ENCODE data around the gene UBE2O.

UBE2O gene

DNA sequence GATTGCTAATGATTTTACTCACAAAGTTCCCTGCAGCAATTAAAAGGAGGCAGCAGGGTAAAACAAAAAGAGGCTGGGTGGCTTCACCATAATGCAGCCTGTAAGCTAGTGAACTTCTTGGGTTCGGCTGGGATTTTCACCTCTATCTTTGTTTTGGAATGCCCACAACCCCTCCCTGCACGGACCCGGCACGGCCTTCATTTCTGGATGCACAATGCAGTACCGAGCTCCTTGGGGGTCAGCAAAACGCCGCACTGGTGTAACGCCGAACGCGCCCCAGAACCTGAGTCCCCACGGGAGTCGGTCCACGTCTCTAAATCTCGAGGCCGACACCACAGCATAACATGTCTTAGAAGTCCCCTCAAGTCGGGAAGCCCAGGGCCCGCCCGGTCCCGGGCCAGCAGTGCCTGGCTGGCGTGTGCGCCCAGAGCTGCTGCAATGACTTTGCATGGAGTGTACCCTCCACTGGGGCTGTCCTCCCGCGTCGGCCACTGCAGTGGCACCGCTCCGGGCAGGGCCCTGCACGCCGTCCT, 759 bp downstream of the UBE2O start:
- Histone ChIP-seq H3K9ac (ENCODE audit: low read length) (peak overlapping the region; percentile 83), H3K4me1 (ENCODE audit: control insufficient read depth, insufficient read depth, low read depth, low read length) (peaks cover 15% of the 10 kb centered on the region), H2BK12ac (ENCODE audit: low read length in 2 of 2) (no peak overlapping the region), H2BK15ac (ENCODE audit: low read depth, poor library complexity, severe bottlenecking) (no peak overlapping the region), H3K23ac (ENCODE audit: low read length in 2 of 2) (peak overlapping the region in 1 of 2 experiments; percentile 93), H3K4me2 (ENCODE audit: low read length, poor library complexity, severe bottlenecking) (peak overlapping the region; percentile 99), H4K8ac (ENCODE audit: low read length) (no peak overlapping the region), H3K27me3 (ENCODE audit: control insufficient read depth in 1 of 2, insufficient read depth in 1 of 2, low read length in 2 of 2) (no peaks in the 10 kb centered on the region), H3K4me3 (ENCODE audit: insufficient read depth in 1 of 2, low read depth in 1 of 2, low read length in 2 of 2) (peak overlapping the region; percentile 82 to 98), H3K9me3 (ENCODE audit: control insufficient read depth, low read length) (no peaks in the 10 kb centered on the region), H4K91ac (ENCODE audit: low read length) (no peak overlapping the region), H3K4ac (ENCODE audit: low read depth in 1 of 2, low read length in 2 of 2) (no peak overlapping the region), H3K14ac (ENCODE audit: low read length in 2 of 2) (peak overlapping the region in 1 of 2 experiments; percentile 98), H2BK120ac (ENCODE audit: low read depth, low read length) (no peak overlapping the region), H2AFZ (ENCODE audit: low read depth, low read length) (peak overlapping the region; percentile 95), H3K36me3 (ENCODE audit: control insufficient read depth in 1 of 2, insufficient read depth in 2 of 2, low read depth in 1 of 2, low read length in 2 of 2) (peaks cover 0 to 2% of the 10 kb centered on the region in 2 experiments), H3K27ac (ENCODE audit: low read length, poor library complexity, severe bottlenecking) (no peak overlapping the region), H3K18ac (ENCODE audit: low read depth in 1 of 2, low read length in 2 of 2) (peak overlapping the region in 1 of 2 experiments; percentile 95), H3K79me1 (replicated peaks; ENCODE audit: low read length, poor library complexity, severe bottlenecking) (peaks cover 22% of the 10 kb centered on the region), H2AK5ac (ENCODE audit: low read length, severe bottlenecking) (no peak overlapping the region), H2BK5ac (ENCODE audit: low read depth, low read length, poor library complexity, severe bottlenecking) (no peak overlapping the region)
- 2% methylated on average over 29 of the region's 29 CpGs for WGBS
- peak; percentile 44 for DNase-seq

DNA sequence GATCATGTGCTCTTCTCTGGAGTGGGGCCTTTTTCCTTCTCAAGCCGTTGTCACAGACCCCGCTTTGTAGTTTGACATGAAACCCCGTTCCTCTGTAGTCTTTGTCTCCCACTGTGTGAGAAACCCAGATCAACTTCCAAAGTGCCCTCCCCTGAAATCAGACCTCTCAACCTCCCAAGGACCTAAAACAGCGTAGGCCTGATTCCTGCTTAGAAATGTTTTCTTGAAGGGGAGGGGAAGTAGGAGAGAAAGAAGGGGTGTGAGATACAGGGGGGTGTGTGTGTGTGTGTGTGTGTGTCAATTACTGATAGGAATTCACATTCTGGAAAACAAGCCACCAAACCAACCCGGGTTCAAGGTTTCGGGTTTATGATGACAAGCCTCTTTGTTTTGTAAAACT, 1.4 kb downstream of the UBE2O start:
- peak; percentile 9 for DNase-seq
- Histone ChIP-seq H3K4me2 (ENCODE audit: low read length, poor library complexity, severe bottlenecking) (peak overlapping the region; percentile 99), H4K91ac (ENCODE audit: low read length) (no peak overlapping the region), H3K4ac (ENCODE audit: low read depth in 1 of 2, low read length in 2 of 2) (peak overlapping the region in 1 of 2 experiments; percentile 10), H2BK12ac (ENCODE audit: low read length in 2 of 2) (no peak overlapping the region), H3K9me3 (ENCODE audit: control insufficient read depth, low read length) (no peaks in the 10 kb centered on the region), H2BK15ac (ENCODE audit: low read depth, poor library complexity, severe bottlenecking) (no peak overlapping the region), H3K79me1 (replicated peaks; ENCODE audit: low read length, poor library complexity, severe bottlenecking) (peaks cover 22% of the 10 kb centered on the region), H2AK5ac (ENCODE audit: low read length, severe bottlenecking) (no peak overlapping the region), H3K14ac (ENCODE audit: low read length in 2 of 2) (no peak overlapping the region), H2AFZ (ENCODE audit: low read depth, low read length) (no peak overlapping the region), H4K8ac (ENCODE audit: low read length) (no peak overlapping the region), H2BK120ac (ENCODE audit: low read depth, low read length) (no peak overlapping the region), H3K27ac (ENCODE audit: low read length, poor library complexity, severe bottlenecking) (no peak overlapping the region), H3K4me3 (ENCODE audit: insufficient read depth in 1 of 2, low read depth in 1 of 2, low read length in 2 of 2) (peak overlapping the region in 1 of 2 experiments; percentile 82), H3K23ac (ENCODE audit: low read length in 2 of 2) (no peak overlapping the region), H3K9ac (ENCODE audit: low read length) (peak overlapping the region; percentile 83), H3K18ac (ENCODE audit: low read depth in 1 of 2, low read length in 2 of 2) (no peak overlapping the region), H3K4me1 (ENCODE audit: control insufficient read depth, insufficient read depth, low read depth, low read length) (peaks cover 17% of the 10 kb centered on the region), H3K36me3 (ENCODE audit: control insufficient read depth in 1 of 2, insufficient read depth in 2 of 2, low read depth in 1 of 2, low read length in 2 of 2) (peaks cover 0 to 2% of the 10 kb centered on the region in 2 experiments), H3K27me3 (ENCODE audit: control insufficient read depth in 1 of 2, insufficient read depth in 1 of 2, low read length in 2 of 2) (no peaks in the 10 kb centered on the region), H2BK5ac (ENCODE audit: low read depth, low read length, poor library complexity, severe bottlenecking) (no peak overlapping the region)
- 71% methylated on average over 6 of the region's 6 CpGs for WGBS

DNA sequence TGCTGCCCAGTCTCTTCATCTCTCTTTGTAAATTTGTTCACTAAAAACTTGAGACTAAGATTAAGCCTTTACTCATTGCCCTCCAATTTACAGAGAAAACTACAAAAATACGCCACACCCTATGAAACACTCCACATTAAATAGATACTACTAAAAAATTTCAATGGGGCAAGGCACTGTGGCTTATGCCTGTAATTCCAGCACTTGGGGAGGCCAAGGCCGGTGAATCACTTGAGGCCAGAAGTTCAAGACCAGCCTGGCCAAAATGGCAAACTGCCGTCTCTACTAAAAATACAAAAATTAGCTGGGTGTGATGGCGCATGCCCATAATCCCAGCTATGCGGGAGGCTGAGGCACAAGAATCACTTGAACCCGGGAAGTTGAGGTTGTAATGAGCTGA, 3.8 kb downstream of the UBE2O start:
- Histone ChIP-seq H3K4me2 (ENCODE audit: low read length, poor library complexity, severe bottlenecking) (no peak overlapping the region), H4K8ac (ENCODE audit: low read length) (no peak overlapping the region), H3K36me3 (ENCODE audit: control insufficient read depth in 1 of 2, insufficient read depth in 2 of 2, low read depth in 1 of 2, low read length in 2 of 2) (peaks cover 0 to 2% of the 10 kb centered on the region in 2 experiments), H2BK15ac (ENCODE audit: low read depth, poor library complexity, severe bottlenecking) (no peak overlapping the region), H3K9me3 (ENCODE audit: control insufficient read depth, low read length) (no peaks in the 10 kb centered on the region), H2BK12ac (ENCODE audit: low read length in 2 of 2) (no peak overlapping the region), H3K79me1 (replicated peaks; ENCODE audit: low read length, poor library complexity, severe bottlenecking) (peaks cover 24% of the 10 kb centered on the region), H4K91ac (ENCODE audit: low read length) (no peak overlapping the region), H3K4me3 (ENCODE audit: insufficient read depth in 1 of 2, low read depth in 1 of 2, low read length in 2 of 2) (no peak overlapping the region), H3K9ac (ENCODE audit: low read length) (no peak overlapping the region), H2BK120ac (ENCODE audit: low read depth, low read length) (no peak overlapping the region), H3K18ac (ENCODE audit: low read depth in 1 of 2, low read length in 2 of 2) (no peak overlapping the region), H3K27me3 (ENCODE audit: control insufficient read depth in 1 of 2, insufficient read depth in 1 of 2, low read length in 2 of 2) (no peaks in the 10 kb centered on the region), H2AFZ (ENCODE audit: low read depth, low read length) (no peak overlapping the region), H3K4ac (ENCODE audit: low read depth in 1 of 2, low read length in 2 of 2) (no peak overlapping the region), H3K27ac (ENCODE audit: low read length, poor library complexity, severe bottlenecking) (no peak overlapping the region), H2AK5ac (ENCODE audit: low read length, severe bottlenecking) (no peak overlapping the region), H3K14ac (ENCODE audit: low read length in 2 of 2) (no peak overlapping the region), H3K4me1 (ENCODE audit: control insufficient read depth, insufficient read depth, low read depth, low read length) (peaks cover 27% of the 10 kb centered on the region), H3K23ac (ENCODE audit: low read length in 2 of 2) (no peak overlapping the region), H2BK5ac (ENCODE audit: low read depth, low read length, poor library complexity, severe bottlenecking) (no peak overlapping the region)
- DNase-seq, result no peak
- WGBS, result 99% methylated on average over 6 of the region's 6 CpGs

DNA sequence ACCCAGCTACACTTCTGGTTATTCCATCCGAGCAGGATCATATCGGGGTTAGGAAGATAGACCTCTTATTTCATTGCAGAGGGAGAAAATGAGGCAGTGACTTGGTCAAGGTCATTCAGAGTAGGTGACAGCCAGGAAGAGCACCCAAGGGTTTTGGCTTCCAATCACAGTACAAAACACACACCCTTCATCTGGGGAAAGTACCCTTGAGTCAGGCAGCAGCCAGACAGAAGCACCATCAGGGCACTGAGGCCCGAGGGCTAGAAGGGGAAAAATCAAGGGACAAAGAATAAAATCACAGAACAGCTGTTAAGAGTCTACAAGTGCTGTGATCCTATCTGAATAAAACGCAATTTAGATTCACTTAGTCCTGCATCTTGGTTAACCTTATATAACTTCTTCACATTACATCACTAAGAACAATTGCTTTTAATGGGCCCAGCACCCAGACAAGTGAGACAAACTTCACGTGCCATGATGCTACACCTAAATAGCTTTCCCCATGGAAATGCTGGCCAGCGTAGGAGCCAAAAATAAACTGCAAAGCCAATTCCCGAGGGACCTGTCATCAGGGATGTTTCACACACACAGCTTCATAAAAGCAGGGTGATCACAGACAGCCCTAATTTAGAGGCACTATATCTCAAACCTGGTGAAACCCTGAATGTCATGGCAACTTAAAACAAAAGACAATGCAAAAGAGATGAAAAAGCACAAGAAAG, 4.9 kb downstream of the UBE2O start:
- no peak overlapping the region for H3K27ac ChIP-seq (ENCODE audit: low read length, poor library complexity, severe bottlenecking)
- H2AK5ac ChIP-seq (ENCODE audit: low read length, severe bottlenecking), result peak overlapping the region; percentile 31
- H3K4me1 ChIP-seq (ENCODE audit: control insufficient read depth, insufficient read depth, low read depth, low read length), result peaks cover 27% of the 10 kb centered on the region
- no peak overlapping the region for H3K23ac ChIP-seq (ENCODE audit: low read length in 2 of 2)
- H2AFZ ChIP-seq (ENCODE audit: low read depth, low read length), result no peak overlapping the region
- no peak overlapping the region for H3K4me2 ChIP-seq (ENCODE audit: low read length, poor library complexity, severe bottlenecking)
- no peak overlapping the region for H3K4ac ChIP-seq (ENCODE audit: low read depth in 1 of 2, low read length in 2 of 2)
- H2BK15ac ChIP-seq (ENCODE audit: low read depth, poor library complexity, severe bottlenecking), result no peak overlapping the region
- peak overlapping the region in 1 of 2 experiments; percentile 25 for H3K18ac ChIP-seq (ENCODE audit: low read depth in 1 of 2, low read length in 2 of 2)
- no peaks in the 10 kb centered on the region for H3K9me3 ChIP-seq (ENCODE audit: control insufficient read depth, low read length)
- no peak overlapping the region for H4K91ac ChIP-seq (ENCODE audit: low read length)
- peaks cover 0 to 2% of the 10 kb centered on the region in 2 experiments for H3K36me3 ChIP-seq (ENCODE audit: control insufficient read depth in 1 of 2, insufficient read depth in 2 of 2, low read depth in 1 of 2, low read length in 2 of 2)
- H3K79me1 ChIP-seq (replicated peaks; ENCODE audit: low read length, poor library complexity, severe bottlenecking), result peaks cover 24% of the 10 kb centered on the region
- H4K8ac ChIP-seq (ENCODE audit: low read length), result no peak overlapping the region
- no peak overlapping the region for H2BK120ac ChIP-seq (ENCODE audit: low read depth, low read length)
- H3K27me3 ChIP-seq (ENCODE audit: control insufficient read depth in 1 of 2, insufficient read depth in 1 of 2, low read length in 2 of 2), result no peaks in the 10 kb centered on the region
- peak overlapping the region; percentile 7 to 61 for H2BK12ac ChIP-seq (ENCODE audit: low read length in 2 of 2)
- peak; percentile 43 for DNase-seq
- H3K9ac ChIP-seq (ENCODE audit: low read length), result no peak overlapping the region
- 86% methylated on average over 6 of the region's 7 CpGs for WGBS
- H2BK5ac ChIP-seq (ENCODE audit: low read depth, low read length, poor library complexity, severe bottlenecking), result no peak overlapping the region
- H3K4me3 ChIP-seq (ENCODE audit: insufficient read depth in 1 of 2, low read depth in 1 of 2, low read length in 2 of 2), result no peak overlapping the region
- H3K14ac ChIP-seq (ENCODE audit: low read length in 2 of 2), result no peak overlapping the region

Measured in mesenchymal stem cell (in vitro differentiated cells and primary cell).